Stomach (tissue), 4 donors: ENCODE results near the gene PTPN4.

Source experiments
- EP300 ChIP-seq: sonication (generic); formaldehyde crosslinking; IDR thresholded peaks from one replicate; pipeline ENCODE4 v1.6.1; 2017; ENCODE audit warnings: antibody characterized with exemption
- POLR2A ChIP-seq, 4 donors: fragments of 450-650 bp; IDR thresholded peaks; one replicate each; pipeline ENCODE4 v1.6.1; 2016; ENCODE audit warnings: antibody characterized with exemption in 4 of 4, control low read depth in 2 of 4, mild to moderate bottlenecking in 1 of 4, moderate library complexity in 1 of 4
- POLR2AphosphoS5 ChIP-seq, 3 donors: sonication (generic); formaldehyde crosslinking; IDR thresholded peaks; one replicate each; pipeline ENCODE4 v1.6.1; 2016; ENCODE audit warnings: antibody characterized with exemption in 3 of 3
- TF ChIP-seq, protein P1 (sequence below), 7 experiments: fragments of 450-650 bp in 4 of 7; fragments of 200-600 bp in 3 of 7; sonication (generic) in 3 of 7; IDR thresholded peaks; one replicate each; pipeline ENCODE4 v1.5.1; 2016 to 2019; ENCODE audit warnings: antibody characterized with exemption in 7 of 7, control low read depth in 2 of 7, mild to moderate bottlenecking in 1 of 7

DNA sequence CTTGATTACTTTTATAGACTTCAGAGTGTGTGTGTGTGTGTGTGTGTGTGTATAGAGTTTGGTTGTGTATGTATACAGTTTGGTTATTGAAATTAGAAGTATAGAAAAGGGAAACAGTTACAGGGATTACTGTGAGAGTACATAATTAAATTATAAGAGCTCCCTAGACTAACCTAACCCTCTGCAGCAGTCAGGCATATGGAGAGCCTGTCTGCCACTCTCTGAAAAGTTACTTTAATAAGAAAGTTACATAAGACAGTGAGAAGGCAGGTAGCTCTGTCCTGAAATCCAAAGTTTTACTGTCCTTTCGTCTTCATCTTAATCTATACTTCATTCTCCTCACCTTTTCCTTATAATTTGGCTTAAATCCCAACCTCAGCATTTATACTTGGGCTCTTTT is 181.7 kb downstream of the PTPN4 start:
- TF ChIP-seq, protein P1, sequence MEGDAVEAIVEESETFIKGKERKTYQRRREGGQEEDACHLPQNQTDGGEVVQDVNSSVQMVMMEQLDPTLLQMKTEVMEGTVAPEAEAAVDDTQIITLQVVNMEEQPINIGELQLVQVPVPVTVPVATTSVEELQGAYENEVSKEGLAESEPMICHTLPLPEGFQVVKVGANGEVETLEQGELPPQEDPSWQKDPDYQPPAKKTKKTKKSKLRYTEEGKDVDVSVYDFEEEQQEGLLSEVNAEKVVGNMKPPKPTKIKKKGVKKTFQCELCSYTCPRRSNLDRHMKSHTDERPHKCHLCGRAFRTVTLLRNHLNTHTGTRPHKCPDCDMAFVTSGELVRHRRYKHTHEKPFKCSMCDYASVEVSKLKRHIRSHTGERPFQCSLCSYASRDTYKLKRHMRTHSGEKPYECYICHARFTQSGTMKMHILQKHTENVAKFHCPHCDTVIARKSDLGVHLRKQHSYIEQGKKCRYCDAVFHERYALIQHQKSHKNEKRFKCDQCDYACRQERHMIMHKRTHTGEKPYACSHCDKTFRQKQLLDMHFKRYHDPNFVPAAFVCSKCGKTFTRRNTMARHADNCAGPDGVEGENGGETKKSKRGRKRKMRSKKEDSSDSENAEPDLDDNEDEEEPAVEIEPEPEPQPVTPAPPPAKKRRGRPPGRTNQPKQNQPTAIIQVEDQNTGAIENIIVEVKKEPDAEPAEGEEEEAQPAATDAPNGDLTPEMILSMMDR (IDR thresholded peaks at IDR 0.05), result no peak
- TF ChIP-seq POLR2A (IDR thresholded peaks at IDR 0.05) (no peak), EP300 (no peak), POLR2AphosphoS5 (IDR thresholded peaks at IDR 0.05) (no peak)
